OCI-LY3 (cell line): ENCODE results near the gene TYMP.

Experiments used
- CTCF ChIP-seq: fragments of 200-600, 300-600 bp; sonication (generic); IDR thresholded peaks from 2 replicates; pipeline ENCODE4 v1.5.1; 2014; ENCODE audit warnings: antibody characterized with exemption, low read length, low read depth
- EZH2phosphoT487 ChIP-seq: fragments of 200-600 bp; shearing (Covaris generic); IDR thresholded peaks from 2 replicates; pipeline ENCODE4 v1.6.1; 2018; ENCODE audit warnings: antibody characterized with exemption, mixed run types, low read depth

DNA sequence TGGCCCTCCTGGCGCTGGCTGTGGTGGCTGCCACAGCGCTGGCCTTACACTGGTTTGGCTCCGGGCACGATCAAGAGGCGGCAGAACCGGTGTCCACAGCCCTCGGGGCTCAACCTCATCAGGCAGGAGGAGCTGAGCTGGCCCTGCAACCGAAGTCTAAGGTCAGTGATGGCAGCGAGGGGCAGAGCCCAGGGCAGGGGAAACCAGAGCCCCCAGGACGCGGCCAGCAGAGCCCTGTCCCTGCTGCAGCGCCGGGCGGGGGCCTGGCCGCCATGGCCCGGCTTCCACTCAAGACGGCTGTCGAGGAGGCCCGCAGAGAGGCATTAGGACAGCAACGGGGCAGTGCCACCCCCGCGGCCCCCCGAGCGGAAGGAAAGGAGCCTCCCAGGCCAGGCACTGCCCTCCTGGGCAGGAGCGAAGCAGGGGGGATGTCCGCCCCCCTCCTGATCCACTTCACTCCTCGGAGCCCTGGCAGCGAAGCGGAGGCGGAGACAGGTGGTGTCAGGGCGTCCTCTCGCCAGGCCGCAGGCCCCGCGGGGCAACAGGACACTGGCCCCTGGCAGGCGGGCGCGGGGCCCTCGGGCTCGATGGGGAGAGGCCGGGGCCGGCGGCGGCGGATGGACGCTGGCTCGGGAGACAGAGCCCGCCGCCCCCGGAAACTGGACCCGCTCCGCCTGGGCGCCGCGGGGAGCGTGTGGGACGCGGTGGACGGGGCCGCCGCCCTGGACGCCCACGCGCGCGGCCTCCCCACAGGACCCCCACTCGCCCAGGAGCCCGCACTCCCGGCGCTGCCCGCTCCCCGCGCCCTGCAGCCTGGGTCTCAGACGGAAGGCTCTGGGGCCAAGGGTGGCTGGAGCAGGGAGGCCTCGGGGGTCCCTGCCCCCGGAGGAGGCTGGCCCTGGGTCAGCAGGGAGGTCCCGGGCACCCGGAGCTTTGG lies 16.8 kb upstream of the TYMP start:
- no peak for TF ChIP-seq CTCF
- no peak for TF ChIP-seq EZH2phosphoT487
